Measurements from ENCODE around the gene USP10. TPM values are rescaled to one million over a fixed set of nuclear protein-coding genes. Genes with fewer than 3 reads are reported as not detected.

The USP10 gene
- total and polyA plus RNA-seq, 2 donors (not counting 1 experiment from before 2014, with no cell fraction given) = 48.6 to 59.1 TPM

DNA sequence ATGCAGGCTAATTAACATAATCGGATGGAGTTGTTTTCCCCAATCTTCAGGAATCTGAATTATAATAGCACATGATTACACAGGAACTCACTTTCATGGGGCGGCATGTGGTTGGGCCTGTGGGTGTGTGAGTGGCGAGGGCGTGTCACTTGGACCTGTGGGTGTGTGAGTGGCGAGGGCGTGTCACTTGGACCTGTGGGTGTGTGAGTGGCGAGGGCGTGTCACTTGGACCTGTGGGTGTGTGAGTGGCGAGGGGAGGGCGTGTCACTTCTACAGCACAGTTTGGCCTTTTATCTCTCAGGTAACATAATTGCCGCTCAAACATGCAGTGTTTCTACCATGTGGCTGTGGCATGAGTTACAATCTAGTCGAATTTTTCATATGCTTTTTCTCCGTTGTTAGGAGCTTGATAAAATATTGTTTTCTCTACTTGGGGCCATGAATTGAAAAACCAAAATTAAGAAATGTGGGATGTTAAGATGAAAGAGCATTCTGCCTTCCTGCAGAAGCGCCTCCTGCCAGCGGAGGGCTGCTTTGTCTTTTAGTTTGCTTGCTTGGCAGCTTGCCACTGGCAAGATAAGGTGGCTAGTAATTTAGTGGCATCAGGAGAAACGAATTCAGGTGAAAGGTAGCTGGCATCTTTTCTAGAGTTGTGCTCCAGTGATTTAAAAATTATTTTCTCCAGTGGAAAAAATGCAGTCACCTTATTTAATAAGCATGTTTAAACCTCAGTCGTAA lies 36.2 kb downstream of the USP10 start:
- no peak overlapping the region for H2AFZ ChIP-seq (ENCODE audit: low read length)
- peaks cover 81% of the 10 kb centered on the region for H3K79me2 ChIP-seq (ENCODE audit: control insufficient read depth, insufficient read depth, low read length)
- H3K27me3 ChIP-seq (ENCODE audit: control insufficient read depth, insufficient read depth, low read length) = no peaks in the 10 kb centered on the region
- H3K4me1 ChIP-seq (ENCODE audit: control insufficient read depth, extremely low read depth, insufficient read depth, low read length) = peaks cover 28% of the 10 kb centered on the region
- no peak overlapping the region for H3K4me3 ChIP-seq (replicated peaks in 1 of 4; ENCODE audit: control extremely low read depth in 1 of 4, insufficient read depth in 1 of 4, low read depth in 3 of 4, low read length in 4 of 4)
- no peaks in the 10 kb centered on the region for H3K9me3 ChIP-seq (ENCODE audit: control insufficient read depth, insufficient read depth, low read depth, low read length)
- no peak overlapping the region for H3K27ac ChIP-seq (ENCODE audit: insufficient read depth, low read length)
- H4K20me1 ChIP-seq (ENCODE audit: control insufficient read depth, extremely low read depth, insufficient read depth, low read length) = no peaks in the 10 kb centered on the region
- H3K36me3 ChIP-seq (ENCODE audit: control insufficient read depth, insufficient read depth, low read length) = peaks cover 5% of the 10 kb centered on the region
- H3K4me2 ChIP-seq (ENCODE audit: extremely low read depth, insufficient read depth, low read length) = no peak overlapping the region
- H3K9ac ChIP-seq (ENCODE audit: insufficient read depth, low read length) = no peak overlapping the region
- peak in 1 of 2 donors; percentile 38 for DNase-seq (ENCODE audit: low read depth in 2 of 2)
- no peak for TF ChIP-seq EZH2 (IDR thresholded peaks at IDR 0.05; ENCODE audit: low read length, missing control alignments)
- TF ChIP-seq, protein P1, sequence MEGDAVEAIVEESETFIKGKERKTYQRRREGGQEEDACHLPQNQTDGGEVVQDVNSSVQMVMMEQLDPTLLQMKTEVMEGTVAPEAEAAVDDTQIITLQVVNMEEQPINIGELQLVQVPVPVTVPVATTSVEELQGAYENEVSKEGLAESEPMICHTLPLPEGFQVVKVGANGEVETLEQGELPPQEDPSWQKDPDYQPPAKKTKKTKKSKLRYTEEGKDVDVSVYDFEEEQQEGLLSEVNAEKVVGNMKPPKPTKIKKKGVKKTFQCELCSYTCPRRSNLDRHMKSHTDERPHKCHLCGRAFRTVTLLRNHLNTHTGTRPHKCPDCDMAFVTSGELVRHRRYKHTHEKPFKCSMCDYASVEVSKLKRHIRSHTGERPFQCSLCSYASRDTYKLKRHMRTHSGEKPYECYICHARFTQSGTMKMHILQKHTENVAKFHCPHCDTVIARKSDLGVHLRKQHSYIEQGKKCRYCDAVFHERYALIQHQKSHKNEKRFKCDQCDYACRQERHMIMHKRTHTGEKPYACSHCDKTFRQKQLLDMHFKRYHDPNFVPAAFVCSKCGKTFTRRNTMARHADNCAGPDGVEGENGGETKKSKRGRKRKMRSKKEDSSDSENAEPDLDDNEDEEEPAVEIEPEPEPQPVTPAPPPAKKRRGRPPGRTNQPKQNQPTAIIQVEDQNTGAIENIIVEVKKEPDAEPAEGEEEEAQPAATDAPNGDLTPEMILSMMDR (conservative IDR thresholded peaks at IDR 0.05 in 1 of 2, IDR thresholded peaks at IDR 0.05 in 1 of 2; ENCODE audit: low read depth in 1 of 2, low read length in 2 of 2) = no peak

DNA sequence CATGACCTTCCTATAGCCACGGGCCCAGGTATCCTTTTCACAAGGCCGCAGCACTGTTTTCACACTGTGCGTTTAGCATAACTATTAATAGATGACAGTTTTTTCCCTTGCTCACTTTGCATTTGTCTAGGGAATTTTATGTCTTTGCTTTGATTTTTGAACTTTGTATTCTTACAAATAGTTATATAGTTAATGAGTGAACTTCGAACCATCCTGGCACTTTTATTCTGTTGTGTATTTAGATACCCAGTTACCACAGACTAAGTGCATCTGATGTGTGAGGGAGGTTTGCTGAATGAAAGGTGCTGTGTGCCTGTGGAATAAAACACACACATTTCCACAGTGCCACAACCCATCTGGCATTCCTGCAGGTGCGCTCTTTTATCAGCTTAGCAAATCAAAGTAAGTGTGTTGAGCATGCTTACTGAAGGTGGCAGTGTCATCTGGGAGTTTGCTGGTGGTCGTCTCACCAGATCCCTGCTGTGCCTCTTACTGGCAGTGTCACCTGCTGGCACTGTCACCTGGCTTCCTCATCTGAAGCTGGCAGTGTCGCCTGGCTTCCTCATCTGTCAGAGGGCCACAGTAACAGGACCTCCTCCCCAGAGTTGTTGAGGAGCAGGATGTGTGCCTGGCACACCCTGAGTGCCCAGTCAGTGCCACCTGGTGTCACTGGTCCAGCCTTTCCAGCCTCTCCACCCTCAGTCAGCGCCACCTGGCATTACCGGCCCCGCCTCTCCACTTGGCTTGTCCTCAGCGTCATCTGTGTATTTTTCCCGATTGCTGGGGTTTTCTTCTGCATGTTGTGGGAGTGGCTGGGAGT lies 37.6 kb downstream of the USP10 start:
- no peaks in the 10 kb centered on the region for H3K9me3 ChIP-seq (ENCODE audit: control insufficient read depth, insufficient read depth, low read depth, low read length)
- TF ChIP-seq, protein P1 (conservative IDR thresholded peaks at IDR 0.05 in 1 of 2, IDR thresholded peaks at IDR 0.05 in 1 of 2; ENCODE audit: low read depth in 1 of 2, low read length in 2 of 2) = no peak
- no peak for TF ChIP-seq EZH2 (IDR thresholded peaks at IDR 0.05; ENCODE audit: low read length, missing control alignments)
- no peak for DNase-seq (ENCODE audit: low read depth in 2 of 2)
- no peak overlapping the region for H2AFZ ChIP-seq (ENCODE audit: low read length)
- no peak overlapping the region for H3K9ac ChIP-seq (ENCODE audit: insufficient read depth, low read length)
- H3K27ac ChIP-seq (ENCODE audit: insufficient read depth, low read length) = no peak overlapping the region
- H3K4me1 ChIP-seq (ENCODE audit: control insufficient read depth, extremely low read depth, insufficient read depth, low read length) = peaks cover 29% of the 10 kb centered on the region
- H3K4me3 ChIP-seq (replicated peaks in 1 of 4; ENCODE audit: control extremely low read depth in 1 of 4, insufficient read depth in 1 of 4, low read depth in 3 of 4, low read length in 4 of 4) = no peak overlapping the region
- no peak overlapping the region for H3K4me2 ChIP-seq (ENCODE audit: extremely low read depth, insufficient read depth, low read length)
- H3K27me3 ChIP-seq (ENCODE audit: control insufficient read depth, insufficient read depth, low read length) = no peaks in the 10 kb centered on the region
- H4K20me1 ChIP-seq (ENCODE audit: control insufficient read depth, extremely low read depth, insufficient read depth, low read length) = no peaks in the 10 kb centered on the region
- peaks cover 81% of the 10 kb centered on the region for H3K79me2 ChIP-seq (ENCODE audit: control insufficient read depth, insufficient read depth, low read length)
- H3K36me3 ChIP-seq (ENCODE audit: control insufficient read depth, insufficient read depth, low read length) = peaks cover 5% of the 10 kb centered on the region

DNA sequence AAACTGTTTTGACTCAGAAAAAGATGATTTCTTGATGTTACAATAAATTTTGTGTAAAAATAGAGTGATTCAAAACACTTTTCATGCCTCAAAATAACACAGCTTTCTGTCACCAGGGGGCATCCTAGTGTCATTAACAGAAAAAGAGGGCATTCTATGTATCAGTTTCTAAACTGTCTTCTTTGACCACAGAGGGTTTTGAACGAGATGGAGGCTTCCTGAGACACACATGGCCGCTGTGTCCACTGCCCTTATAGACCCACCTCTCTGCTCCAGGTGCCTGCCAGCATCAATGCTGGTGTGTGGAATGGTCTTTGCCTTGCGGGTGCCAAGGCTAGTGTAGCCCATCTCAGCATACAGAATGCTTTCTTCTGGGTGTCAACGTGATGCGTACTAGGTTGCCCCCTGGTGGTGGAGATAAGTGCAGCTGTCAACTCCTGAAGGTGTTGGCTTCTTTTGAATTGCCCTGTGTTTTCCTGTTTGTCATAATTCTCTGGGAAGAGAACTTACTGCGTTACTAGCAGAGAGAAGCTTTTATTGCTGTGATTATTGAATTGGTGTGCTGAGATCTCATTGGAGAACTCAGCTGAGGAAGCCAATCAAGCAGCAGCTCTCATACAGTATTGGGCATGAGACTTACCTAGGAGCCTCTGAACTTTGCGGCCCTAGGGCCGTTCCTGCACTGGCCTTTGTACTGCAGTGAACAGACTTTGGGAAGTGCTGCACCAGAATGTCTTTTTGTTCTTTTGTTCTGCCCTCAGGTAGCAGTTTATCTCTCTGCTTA lies 38.6 kb downstream of the USP10 start:
- Histone ChIP-seq H3K27ac (ENCODE audit: insufficient read depth, low read length) (peak overlapping the region; percentile 37), H3K4me2 (ENCODE audit: extremely low read depth, insufficient read depth, low read length) (peak overlapping the region; percentile 15), H3K4me3 (replicated peaks in 1 of 4; ENCODE audit: control extremely low read depth in 1 of 4, insufficient read depth in 1 of 4, low read depth in 3 of 4, low read length in 4 of 4) (no peak overlapping the region), H2AFZ (ENCODE audit: low read length) (no peak overlapping the region), H3K9ac (ENCODE audit: insufficient read depth, low read length) (no peak overlapping the region), H3K4me1 (ENCODE audit: control insufficient read depth, extremely low read depth, insufficient read depth, low read length) (peaks cover 29% of the 10 kb centered on the region), H4K20me1 (ENCODE audit: control insufficient read depth, extremely low read depth, insufficient read depth, low read length) (no peaks in the 10 kb centered on the region), H3K9me3 (ENCODE audit: control insufficient read depth, insufficient read depth, low read depth, low read length) (no peaks in the 10 kb centered on the region), H3K79me2 (ENCODE audit: control insufficient read depth, insufficient read depth, low read length) (peaks cover 80% of the 10 kb centered on the region), H3K27me3 (ENCODE audit: control insufficient read depth, insufficient read depth, low read length) (no peaks in the 10 kb centered on the region), H3K36me3 (ENCODE audit: control insufficient read depth, insufficient read depth, low read length) (peaks cover 5% of the 10 kb centered on the region)
- DNase-seq (ENCODE audit: low read depth in 2 of 2) = peak; percentile 59 to 79
- no peak for TF ChIP-seq EZH2 (IDR thresholded peaks at IDR 0.05; ENCODE audit: low read length, missing control alignments)
- TF ChIP-seq, protein P1 (conservative IDR thresholded peaks at IDR 0.05 in 1 of 2, IDR thresholded peaks at IDR 0.05 in 1 of 2; ENCODE audit: low read depth in 1 of 2, low read length in 2 of 2) = peak; percentile 89 to 91
